HG03135 (cell line): ENCODE measurements around the gene POLR1A.

Experiments used
- ATAC-seq: cut with Tn5 transposase; IDR thresholded peaks from one replicate; pipeline ENCODE4 v1.9.1; 2021; ENCODE audit warnings: mild to moderate bottlenecking, moderate library complexity; ENCODE audit not compliant: unreplicated experiment

The POLR1A gene

GRCh38 chr2:86038291-86039081 lies 67.2 kb downstream of the POLR1A start:
- ATAC-seq: peak; percentile 25

GRCh38 chr2:86037795-86038192 lies 67.9 kb downstream of the POLR1A start:
- no peak for ATAC-seq

- no peak for ATAC-seq
Observed at GRCh38 chr2:86037141-86037794, 68.4 kb downstream of the POLR1A start.

DNA sequence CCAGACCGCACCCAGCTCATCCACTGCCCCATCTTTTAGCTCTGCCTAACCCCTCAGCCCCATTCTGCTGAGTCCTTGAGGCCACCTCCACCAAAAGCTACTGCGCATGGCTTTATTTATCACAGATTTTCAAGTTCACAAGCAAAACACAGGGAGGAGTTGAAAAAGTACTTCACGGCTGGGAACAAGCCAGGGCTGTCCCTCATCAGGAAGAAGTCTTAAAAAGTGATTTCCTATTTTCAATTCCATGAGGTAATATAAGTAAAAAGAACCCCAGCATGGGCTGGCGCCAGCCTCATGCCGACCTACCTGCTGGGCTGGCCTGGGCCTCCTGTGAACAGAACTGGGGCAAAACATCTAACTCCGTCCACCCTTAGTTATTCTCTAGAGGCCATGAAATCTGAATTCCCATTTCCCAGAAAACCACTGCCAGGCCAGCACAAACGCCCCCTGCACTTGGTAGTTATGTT lies 69.0 kb downstream of the POLR1A start:
- ATAC-seq: no peak

DNA sequence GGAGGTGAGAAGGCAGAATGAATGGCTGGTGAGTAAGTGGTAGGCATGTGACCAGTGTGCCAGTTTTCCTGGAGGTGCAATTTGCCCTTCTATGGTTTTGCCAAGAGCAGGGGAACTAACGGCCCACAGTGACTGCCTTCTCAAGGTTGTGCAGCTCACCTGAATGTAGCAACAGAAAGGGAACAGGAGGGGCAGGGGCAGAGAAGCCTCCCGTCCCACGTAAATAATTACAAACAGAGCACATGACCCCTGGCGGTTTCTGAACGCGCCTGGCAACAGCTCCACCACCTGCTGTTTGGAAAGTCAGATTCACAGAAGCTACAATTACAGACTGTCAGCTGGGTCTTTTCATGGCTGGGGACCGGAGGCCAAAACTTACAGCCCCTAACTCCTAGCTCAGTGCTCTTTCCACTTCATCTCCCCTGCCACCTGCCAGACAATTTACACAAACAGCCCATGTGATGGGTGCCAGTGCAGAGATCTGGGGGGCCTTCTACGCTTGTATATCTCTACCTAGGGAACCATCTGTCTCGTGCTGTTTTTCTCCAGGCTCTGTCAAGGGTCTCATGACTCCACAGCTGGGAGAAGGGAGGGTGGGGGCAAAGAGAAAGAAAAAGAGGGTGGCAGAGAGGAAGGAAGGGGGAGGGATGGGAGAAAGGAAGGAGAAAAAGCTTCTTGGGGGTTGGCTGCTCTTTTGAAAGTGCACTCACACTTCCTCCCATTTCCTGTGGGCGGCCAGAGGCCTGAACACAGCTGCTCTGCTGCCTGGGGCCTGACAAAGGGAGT lies 69.6 kb downstream of the POLR1A start:
- ATAC-seq: peak; percentile 66

- no peak for ATAC-seq
Observed at GRCh38 chr2:86035376-86035882, 70.3 kb downstream of the POLR1A start.

- no peak for ATAC-seq
Observed at GRCh38 chr2:86033751-86034692, 71.7 kb downstream of the POLR1A start.

- no peak for ATAC-seq
Observed at GRCh38 chr2:86032861-86033595, 72.7 kb downstream of the POLR1A start.

- ATAC-seq: no peak
Observed at GRCh38 chr2:86031606-86032005, 74.1 kb downstream of the POLR1A start.

DNA sequence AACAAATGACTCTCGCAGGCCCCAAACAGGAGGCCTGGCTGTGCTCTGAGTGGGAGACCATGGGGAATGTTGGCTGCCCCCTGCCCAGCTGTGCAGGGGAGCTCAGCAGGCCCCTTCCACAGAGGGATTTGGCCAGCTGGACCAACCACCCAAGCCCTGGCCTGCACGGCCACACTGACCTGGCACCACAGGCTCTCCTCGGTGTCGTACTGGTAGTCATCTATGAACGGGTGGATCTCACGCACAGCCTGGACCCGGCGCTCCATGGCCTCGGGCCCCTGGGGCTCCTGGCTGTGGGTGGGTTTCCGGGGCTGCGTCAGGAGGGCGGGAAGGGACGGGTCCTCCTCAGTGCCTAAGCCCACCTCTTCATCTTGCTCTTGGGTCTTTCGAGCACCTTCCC lies 74.5 kb downstream of the POLR1A start:
- ATAC-seq: no peak

DNA sequence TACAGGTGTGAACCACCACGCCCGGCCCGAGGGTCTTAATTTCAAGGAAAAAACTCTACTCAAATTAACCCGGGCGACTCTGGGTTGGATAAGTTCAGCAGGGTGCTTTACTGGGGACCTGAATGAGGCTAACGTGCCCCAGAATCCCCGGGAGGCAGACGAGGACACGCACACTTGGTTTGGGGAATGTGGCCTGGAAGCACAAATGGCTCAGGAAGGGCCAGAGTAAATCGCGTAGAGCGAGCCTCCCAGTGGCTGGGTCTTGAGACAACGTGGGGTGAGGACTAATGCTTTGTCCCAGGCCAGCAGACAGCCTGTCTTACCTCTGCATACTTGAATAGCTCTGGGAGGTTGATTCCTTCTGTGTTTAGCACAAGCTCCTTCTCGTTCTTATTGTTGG lies 75.8 kb downstream of the POLR1A start:
- no peak for ATAC-seq

DNA sequence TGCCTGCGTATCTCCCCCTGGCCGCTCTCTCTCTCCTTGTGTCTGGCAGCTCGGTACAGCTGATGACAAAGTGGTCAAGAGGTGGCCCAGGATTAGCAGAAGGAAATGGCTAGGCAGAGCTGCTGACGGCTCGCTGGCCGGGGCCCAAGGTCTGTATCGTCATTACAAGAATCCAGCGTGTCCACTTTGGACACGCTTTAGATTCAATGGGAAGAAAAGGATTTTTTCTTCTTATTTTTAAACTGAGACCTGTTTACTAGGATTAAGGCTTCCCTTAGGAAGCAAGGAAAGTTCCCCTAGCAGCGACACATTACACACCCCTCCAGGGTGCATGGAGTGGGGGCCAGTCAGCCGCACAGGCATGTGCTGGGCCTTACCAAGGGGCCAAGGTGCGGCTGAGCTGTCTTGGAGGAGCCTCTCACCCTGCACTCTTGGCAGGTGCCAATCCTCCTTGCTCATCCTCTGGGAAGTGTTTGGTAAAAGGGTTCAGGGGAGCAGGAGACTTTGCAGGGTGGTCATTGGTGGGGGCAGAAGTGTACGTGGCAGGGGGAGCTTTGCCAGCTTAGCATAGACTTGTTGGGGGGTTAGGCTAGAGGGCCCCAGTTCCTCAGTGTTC lies 76.8 kb downstream of the POLR1A start:
- no peak for ATAC-seq

DNA sequence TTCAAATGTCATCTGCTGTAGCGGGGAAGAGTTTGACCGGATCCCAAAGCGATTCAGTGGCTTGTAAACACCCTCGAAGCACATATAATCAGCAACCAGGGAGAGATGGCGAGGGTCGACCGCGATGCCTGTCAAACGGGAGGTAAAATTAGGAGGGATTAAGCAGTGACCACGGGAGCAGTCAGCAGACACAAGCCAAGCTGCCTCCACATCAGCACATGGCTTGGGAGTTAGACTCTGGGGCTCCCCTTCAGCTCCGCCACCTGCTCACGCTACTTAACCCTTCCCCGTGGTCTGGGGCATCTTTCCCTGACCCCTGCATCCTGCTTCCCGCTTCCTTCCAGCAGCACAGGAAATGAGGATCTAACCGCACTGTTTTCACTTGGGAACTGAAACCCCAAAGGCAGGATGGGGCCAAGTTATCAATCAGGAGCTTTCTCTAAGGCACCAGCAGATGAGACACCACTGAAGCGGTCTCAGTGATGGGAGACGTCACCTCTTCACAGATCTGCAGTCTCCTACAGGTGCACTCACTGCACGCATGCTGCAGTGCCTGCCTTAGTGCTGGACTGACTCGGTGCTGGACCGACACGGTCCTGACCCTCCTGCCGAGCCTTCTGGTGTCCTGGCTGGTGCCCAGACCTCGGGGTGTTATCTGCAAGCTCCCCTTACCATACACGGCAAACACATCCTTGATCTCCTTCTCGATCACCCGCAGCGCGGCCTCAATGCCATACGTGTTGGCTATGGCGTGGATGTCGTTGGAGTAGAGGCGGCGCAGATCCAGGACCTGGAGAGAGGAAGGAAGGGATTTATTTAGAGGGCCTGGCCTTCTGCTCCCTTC lies 77.5 kb downstream of the POLR1A start:
- no peak for ATAC-seq

DNA sequence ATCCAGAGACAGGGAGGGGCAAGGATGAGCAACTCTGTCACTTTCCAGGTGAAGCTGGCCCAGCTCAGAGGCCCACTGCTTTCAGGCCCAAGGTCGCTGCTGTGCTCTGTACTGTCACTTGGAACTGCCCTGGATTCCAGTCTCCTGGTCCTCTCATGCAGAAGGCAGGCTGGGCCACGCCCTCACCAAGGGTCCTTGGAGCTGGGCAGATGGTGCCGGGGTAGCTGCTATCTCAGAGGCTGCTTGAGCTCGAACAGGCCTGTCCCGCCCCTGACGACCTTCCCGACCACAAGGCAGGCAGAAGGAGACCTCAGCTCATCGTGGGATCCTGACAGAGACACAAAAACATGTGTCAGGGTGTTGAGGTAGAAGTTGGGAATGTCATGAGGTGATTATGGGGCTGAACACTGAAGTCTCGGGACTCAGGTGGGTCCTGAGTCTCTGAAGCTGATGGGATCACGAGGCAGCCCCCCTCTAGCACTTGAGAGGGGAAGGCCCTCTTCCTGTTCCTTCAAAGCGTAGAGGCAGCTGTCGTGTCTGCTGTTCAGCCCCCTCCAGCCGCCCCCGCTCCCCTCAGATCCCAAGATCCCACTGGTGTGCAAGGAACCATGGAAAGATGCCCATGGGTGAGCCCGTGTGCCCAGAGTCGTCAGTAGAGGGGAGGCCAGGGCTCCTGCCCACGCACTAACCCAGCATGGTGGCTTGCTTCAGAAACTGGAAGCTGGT lies 78.3 kb downstream of the POLR1A start:
- ATAC-seq: no peak

DNA sequence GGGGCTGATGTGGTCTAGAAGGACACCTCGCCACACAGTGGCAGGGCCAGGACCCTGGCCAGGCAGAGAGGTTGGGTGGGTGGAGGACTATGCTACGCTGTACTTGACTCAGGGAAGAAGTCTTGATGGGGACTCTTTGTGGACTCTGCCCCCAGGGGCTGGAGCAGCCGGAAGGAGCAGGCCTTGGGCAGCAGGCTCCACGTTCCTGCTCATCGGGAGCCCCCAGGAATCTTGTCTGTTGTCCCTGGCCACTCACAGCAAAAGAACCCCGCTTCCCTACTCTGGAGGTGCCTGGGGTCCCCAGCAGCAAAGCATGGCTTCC lies 79.0 kb downstream of the POLR1A start:
- no peak for ATAC-seq

GRCh38 chr2:86025976-86026743 lies 79.5 kb downstream of the POLR1A start:
- ATAC-seq: no peak

DNA sequence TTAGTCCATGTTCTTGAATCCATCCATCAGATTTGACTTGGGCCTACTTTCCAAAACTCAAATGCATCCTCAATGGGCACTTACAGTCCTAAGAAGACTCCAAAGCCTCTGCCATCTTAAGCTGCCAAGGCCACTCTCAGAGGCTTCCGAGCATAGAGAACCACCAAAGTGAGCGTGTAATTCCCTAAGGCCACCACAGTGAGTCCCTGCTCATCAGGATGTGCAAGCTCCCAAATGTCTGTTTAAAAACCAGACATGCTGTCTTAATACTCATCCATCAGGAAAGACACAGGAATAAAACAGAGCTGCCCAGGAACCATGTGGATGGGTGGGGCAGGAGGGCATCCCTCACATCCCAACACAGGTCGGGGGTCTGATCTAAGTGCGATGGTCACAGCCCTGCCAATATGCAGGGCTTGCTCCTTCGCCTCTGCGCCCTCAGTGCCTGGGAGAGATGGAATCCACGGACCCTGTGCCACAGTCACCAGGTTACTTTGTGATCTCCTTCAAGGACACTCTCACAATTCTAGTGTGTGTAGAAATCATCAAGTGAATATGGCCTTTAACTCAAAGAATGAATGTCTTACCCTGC lies 80.4 kb downstream of the POLR1A start:
- ATAC-seq: no peak
